Aorta (tissue), 5 donors: Measurements from ENCODE around the gene NDUFS2. TPM values are rescaled to one million over a fixed set of nuclear protein-coding genes. Genes with fewer than 3 reads are reported as not detected.

Experiments used
- ATAC-seq: fragments of 200-7000 bp; cut with Tn5 transposase; one replicate; pipeline ENCODE4 v1.9.1; 2022; ENCODE audit warnings: moderate library complexity; ENCODE audit not compliant: low FRiP score
- DNase-seq, 2 donors: peaks; one replicate each; pipeline ENCODE4 v3.0.0-alpha.2; 2020
- H3K27ac ChIP-seq, 2 donors: one replicate each; pipeline ENCODE4 v1.5.1; 2013; ENCODE audit warnings: low read length in 2 of 2, mild to moderate bottlenecking in 2 of 2, moderate library complexity in 2 of 2, control low read depth in 1 of 2, inconsistent platforms in 1 of 2, low read depth in 1 of 2
- H3K27me3 ChIP-seq, 2 donors: one replicate each; pipeline ENCODE4 v1.6.1; 2013; ENCODE audit warnings: control low read depth in 1 of 2, low read length in 1 of 2, mild to moderate bottlenecking in 1 of 2, moderate library complexity in 1 of 2; ENCODE audit not compliant: insufficient read depth in 2 of 2, control insufficient read depth in 1 of 2
- H3K36me3 ChIP-seq, 2 donors: one replicate each; pipeline ENCODE4 v1.6.1; 2013; ENCODE audit warnings: control low read depth in 1 of 2, low read length in 1 of 2, mild to moderate bottlenecking in 1 of 2; ENCODE audit not compliant: insufficient read depth in 2 of 2, control insufficient read depth in 1 of 2
- H3K4me1 ChIP-seq, 2 donors: one replicate each; pipeline ENCODE4 v1.6.1; 2013; ENCODE audit warnings: low read length in 2 of 2, control low read depth in 1 of 2, mild to moderate bottlenecking in 1 of 2, moderate library complexity in 1 of 2; ENCODE audit not compliant: insufficient read depth in 2 of 2, control insufficient read depth in 1 of 2
- H3K4me3 ChIP-seq, 2 donors: one replicate each; pipeline ENCODE4 v1.5.1; 2013; ENCODE audit warnings: low read length in 2 of 2, control low read depth in 1 of 2, mild to moderate bottlenecking in 1 of 2
- H3K9me3 ChIP-seq: one replicate; pipeline ENCODE4 v1.6.1; 2013; ENCODE audit warnings: mild to moderate bottlenecking, low read length; ENCODE audit not compliant: control insufficient read depth
- WGBS, 2 donors: extraction: QIAGEN DNeasy Blood & Tissue Kit; methylation state at CpG; one replicate each; pipeline ENCODE4 v1.1.7; 2013; 5-methylcytosine and 5-hydroxymethylcytosine counted together
- intact Hi-C, 2 donors: fragments of 100-400 bp; cut with DNase I; formaldehyde crosslinking; loops; one replicate each; pipeline versions ENCODE4 v1.14.2 to v1.15.0; 2022
- polyA plus RNA-seq, 2 donors: library from polyadenylated mRNA; stranded (reverse); fragments of 200-250 nt; gene quantifications; one replicate each; pipeline ENCODE4 v1.2.3, GENCODE V29; 2013
- total RNA-seq, 2 donors: library from RNA; stranded (reverse); fragmentation: NEBNext Ultra II Directional; extraction: Animal tissue kit (Norgen Biotek cat#: 25700); gene quantifications; one replicate each; pipeline ENCODE4 v1.2.1, GENCODE V29; 2021
- donor health status: healthy with polysubstance abuse.
- donor health status: Bipolar disorder and iron deficiency.
- donor health status: DM: no; HTN: no; CAD: no.
- donor health status: DM: no; HTN: no; CAD: no.
- donor health status: DM: yes; HTN: yes; CAD: no.

The NDUFS2 gene
- total and polyA plus RNA-seq, 4 donors, result 55.3 to 88.1 (median 63.8) TPM

GRCh38 chr1:161187311-161187710 lies 14.9 kb upstream of the NDUFS2 start:
- H3K36me3 ChIP-seq, result no peaks in the 10 kb centered on the region
- ATAC-seq (no peak), DNase-seq (peak; percentile 30 to 67)
- no peaks in the 10 kb centered on the region for H3K27me3 ChIP-seq
- no peaks in the 10 kb centered on the region for H3K4me1 ChIP-seq
- H3K9me3 ChIP-seq, result no peaks in the 10 kb centered on the region
- H3K4me3 ChIP-seq, result no peak overlapping the region
- 84 to 88% methylated on average over 3 of the region's 3 CpGs for WGBS, 2 donors
- intact Hi-C loops, result no loop called here
- no peak overlapping the region for H3K27ac ChIP-seq

DNA sequence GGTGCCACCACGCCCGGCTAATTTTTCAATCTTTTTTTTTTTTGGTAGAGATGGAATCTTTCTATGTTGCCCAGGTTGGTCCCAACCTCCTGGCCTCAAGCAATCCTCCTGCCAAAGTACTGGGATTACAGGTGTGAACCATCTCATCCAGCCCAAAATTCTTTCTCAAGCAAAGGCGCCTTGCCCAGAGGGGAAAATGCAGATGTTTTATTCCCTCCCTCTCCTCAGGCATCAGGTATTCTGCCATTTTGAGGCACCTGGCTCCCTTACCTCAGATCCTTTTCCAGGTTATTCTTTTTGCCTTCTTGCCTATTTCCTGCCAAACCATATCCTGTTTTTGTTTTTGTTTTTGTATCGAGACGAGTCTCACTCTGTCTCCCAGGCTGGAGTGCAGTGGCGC lies 13.8 kb upstream of the NDUFS2 start:
- Histone ChIP-seq H3K4me3 (no peak overlapping the region), H3K36me3 (no peaks in the 10 kb centered on the region), H3K4me1 (no peaks in the 10 kb centered on the region), H3K27me3 (no peaks in the 10 kb centered on the region), H3K27ac (no peak overlapping the region), H3K9me3 (no peaks in the 10 kb centered on the region)
- ATAC-seq, result no peak
- intact Hi-C loops, result no loop called here
- WGBS, 2 donors, result 80 to 87% methylated on average over 6 of the region's 6 CpGs
- DNase-seq, result no peak

DNA sequence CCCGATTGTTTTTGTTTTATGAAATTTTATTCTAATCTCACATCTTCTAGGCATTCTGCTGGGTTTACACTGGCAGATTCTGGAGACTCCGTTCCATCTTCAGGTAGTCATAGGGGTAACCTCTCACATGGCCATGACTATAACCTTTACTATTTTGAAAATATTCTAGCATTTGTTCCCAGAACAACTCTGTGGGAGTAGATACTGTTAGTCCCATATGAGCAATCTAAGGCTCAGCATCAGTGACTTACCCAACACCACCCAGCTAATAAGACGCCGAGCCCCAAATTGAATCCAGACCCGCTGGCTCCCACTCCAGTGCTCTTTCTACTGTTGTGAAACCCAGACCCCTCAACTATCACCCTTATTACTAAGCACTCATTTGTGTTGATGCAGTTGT lies 13.1 kb upstream of the NDUFS2 start:
- Histone ChIP-seq H3K4me1 (no peaks in the 10 kb centered on the region), H3K9me3 (no peaks in the 10 kb centered on the region), H3K27ac (no peak overlapping the region), H3K36me3 (no peaks in the 10 kb centered on the region), H3K4me3 (no peak overlapping the region), H3K27me3 (no peaks in the 10 kb centered on the region)
- intact Hi-C loops, result no loop called here
- WGBS, 2 donors, result 92 to 93% methylated on average over 5 of the region's 5 CpGs
- DNase-seq (peak in 1 of 2 donors; percentile 54), ATAC-seq (no peak)

- Histone ChIP-seq H3K4me1 (no peaks in the 10 kb centered on the region), H3K36me3 (no peaks in the 10 kb centered on the region), H3K9me3 (no peaks in the 10 kb centered on the region), H3K4me3 (no peak overlapping the region), H3K27me3 (no peaks in the 10 kb centered on the region), H3K27ac (no peak overlapping the region)
- 62 to 71% methylated on average over 22 of the region's 22 CpGs for WGBS, 2 donors
- no peak for ATAC-seq
- intact Hi-C loops, result loop anchor here in 1 of 2 donors (5.0 kb wide), 1 partner anchor 191 kb away; no protein-coding TSS in a partner anchor
- DNase-seq, result peak; percentile 49 to 76
These were observed 11.1 kb upstream of the NDUFS2 start for GRCh38 chr1:161190962-161191521.

DNA sequence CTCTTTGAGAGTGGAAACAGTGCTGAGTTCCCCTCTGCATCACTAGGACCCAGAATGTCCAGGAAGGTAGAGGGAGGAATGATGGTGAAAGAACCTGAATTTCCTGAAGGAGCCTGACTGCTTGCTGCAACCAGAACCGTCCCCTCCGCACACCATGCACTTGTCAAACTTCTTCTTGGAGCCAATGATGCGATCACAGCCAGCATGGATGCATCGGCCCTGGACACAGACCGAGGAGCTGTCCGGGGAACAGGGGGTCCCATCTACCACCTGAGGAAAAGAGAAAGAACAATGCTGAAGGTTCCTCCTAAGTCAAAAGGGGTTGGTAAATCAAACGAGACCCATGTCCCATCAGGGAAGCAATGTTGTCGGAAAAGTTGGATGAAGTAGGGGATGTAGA lies 10.2 kb upstream of the NDUFS2 start:
- 67 to 68% methylated on average over 8 of the region's 8 CpGs for WGBS, 2 donors
- ATAC-seq (no peak), DNase-seq (peak in 1 of 2 donors; percentile 61)
- Histone ChIP-seq H3K4me1 (no peaks in the 10 kb centered on the region), H3K27me3 (no peaks in the 10 kb centered on the region), H3K9me3 (no peaks in the 10 kb centered on the region), H3K27ac (no peak overlapping the region), H3K4me3 (no peak overlapping the region), H3K36me3 (no peaks in the 10 kb centered on the region)
- intact Hi-C loops, result loop anchor here in 1 of 2 donors (5.0 kb wide), 1 partner anchor 190 kb away; no protein-coding TSS in a partner anchor

- DNase-seq (peak; percentile 30 to 75), ATAC-seq (peak; percentile 81)
- Histone ChIP-seq H3K27me3 (no peaks in the 10 kb centered on the region), H3K4me1 (no peaks in the 10 kb centered on the region), H3K9me3 (no peaks in the 10 kb centered on the region), H3K4me3 (no peak overlapping the region), H3K27ac (no peak overlapping the region), H3K36me3 (no peaks in the 10 kb centered on the region)
- intact Hi-C loops, result loop anchor here in 1 of 2 donors (5.0 kb wide), 1 partner anchor 190 kb away; no protein-coding TSS in a partner anchor
- WGBS, 2 donors, result 58 to 60% methylated on average over 15 of the region's 15 CpGs
These were observed 9.4 kb upstream of the NDUFS2 start for GRCh38 chr1:161192476-161193465.

DNA sequence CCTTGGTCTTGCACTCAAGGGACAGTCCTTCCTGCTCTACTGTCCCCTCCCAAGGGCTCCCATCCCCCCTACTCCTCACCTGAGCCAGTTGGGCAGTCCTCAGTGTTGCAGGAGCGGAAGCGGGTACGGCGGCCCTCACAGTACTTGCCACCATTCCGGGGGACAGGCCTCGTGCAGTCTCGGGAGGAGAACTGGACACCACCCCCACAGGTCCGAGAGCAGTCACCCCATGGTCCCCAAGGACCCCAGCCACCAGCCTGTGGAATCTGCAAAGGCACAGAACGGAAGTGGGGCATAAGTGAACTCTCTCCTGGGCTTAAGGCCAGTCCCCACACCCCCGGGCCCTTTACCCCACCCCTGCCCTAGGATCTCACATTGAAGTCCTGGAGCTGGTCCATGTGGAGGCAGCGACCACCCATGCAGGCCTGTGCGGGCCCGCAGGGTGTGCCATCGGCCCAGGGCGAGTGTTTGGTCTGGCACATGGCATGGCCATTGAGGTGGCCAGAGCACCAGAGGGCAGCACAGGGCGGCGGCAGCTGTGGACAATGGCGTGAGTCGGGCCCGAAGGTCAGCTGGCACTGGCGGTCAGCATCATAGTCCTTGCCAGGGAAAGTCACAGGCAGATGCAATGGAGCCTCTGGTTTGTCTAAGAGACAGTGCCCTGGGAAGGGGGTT lies 8.5 kb upstream of the NDUFS2 start:
- H3K4me1 ChIP-seq, result no peaks in the 10 kb centered on the region
- H3K27me3 ChIP-seq, result no peaks in the 10 kb centered on the region
- ATAC-seq (no peak), DNase-seq (peak; percentile 51 to 81)
- no peaks in the 10 kb centered on the region for H3K9me3 ChIP-seq
- WGBS, 2 donors, result 77 to 79% methylated on average over 21 of the region's 21 CpGs
- H3K36me3 ChIP-seq, result no peaks in the 10 kb centered on the region
- no peak overlapping the region for H3K4me3 ChIP-seq
- intact Hi-C loops, result loop anchor here in 1 of 2 donors (5.0 kb wide), 1 partner anchor 189 kb away; no protein-coding TSS in a partner anchor
- no peak overlapping the region for H3K27ac ChIP-seq

GRCh38 chr1:161195171-161195570 lies 7.0 kb upstream of the NDUFS2 start:
- no peaks in the 10 kb centered on the region for H3K4me1 ChIP-seq
- DNase-seq (peak in 1 of 2 donors; percentile 58), ATAC-seq (no peak)
- intact Hi-C loops, result no loop called here
- H3K27ac ChIP-seq, result no peak overlapping the region
- WGBS, 2 donors, result 84 to 85% methylated on average over 4 of the region's 4 CpGs
- no peak overlapping the region for H3K4me3 ChIP-seq
- H3K27me3 ChIP-seq, result no peaks in the 10 kb centered on the region
- no peaks in the 10 kb centered on the region for H3K9me3 ChIP-seq
- H3K36me3 ChIP-seq, result no peaks in the 10 kb centered on the region
